HepG2 (cell line): ENCODE results near the gene QSER1. TPM values are rescaled to one million over a fixed set of nuclear protein-coding genes. Genes with fewer than 3 reads are reported as not detected.
A peak's percentile ranks its signal among the peaks of the same experiment; 100 is the strongest.

ENCODE experiments used
- ETV6 ChIP-seq: sonication (generic); formaldehyde crosslinking; conservative IDR thresholded peaks from 2 replicates; pipeline ENCODE4 v1.4.0; 2020; ENCODE audit warnings: missing genetic modification reagents
- FOXK2 ChIP-seq: fragments of 450-650 bp; IDR thresholded peaks from 2 replicates; pipeline ENCODE4 v1.6.1; 2016
- HNRNPUL1 ChIP-seq: fragments of 200-400 bp; formaldehyde crosslinking; IDR thresholded peaks from 2 replicates; pipeline ENCODE4 v1.6.1; 2017; ENCODE audit warnings: low read depth, mild to moderate bottlenecking, low read length, moderate library complexity
- KDM4B ChIP-seq: sonication (generic); formaldehyde crosslinking; IDR thresholded peaks from 2 replicates; pipeline ENCODE4 v1.4.0; 2020; ENCODE audit warnings: missing genetic modification reagents
- KMT2A ChIP-seq: sonication (generic); formaldehyde crosslinking; IDR thresholded peaks from 2 replicates; pipeline ENCODE4 v1.4.0; 2020; ENCODE audit warnings: missing genetic modification reagents
- MAF1 ChIP-seq: sonication (generic); formaldehyde crosslinking; IDR thresholded peaks from 2 replicates; pipeline ENCODE4 v1.5.0; 2020; ENCODE audit warnings: missing genetic modification reagents, borderline replicate concordance
- MBD4 ChIP-seq: IDR thresholded peaks from 2 replicates; pipeline ENCODE4 v1.6.1; 2012; ENCODE audit warnings: low read length, inconsistent platforms, borderline replicate concordance
- MIER3 ChIP-seq: IDR thresholded peaks from 2 replicates; pipeline ENCODE4 v1.6.1; 2016; ENCODE audit warnings: missing compliant biosample characterization, borderline replicate concordance
- MTF2 ChIP-seq: sonication (generic); formaldehyde crosslinking; IDR thresholded peaks from 2 replicates; pipeline ENCODE4 v1.5.0; 2020; ENCODE audit warnings: missing genetic modification reagents, borderline replicate concordance
- NFKBIZ ChIP-seq: IDR thresholded peaks from 2 replicates; pipeline ENCODE4 v1.6.1; 2018; ENCODE audit warnings: missing genetic modification reagents, missing compliant biosample characterization
- NPAS2 ChIP-seq: sonication (generic); formaldehyde crosslinking; IDR thresholded peaks from 2 replicates; pipeline ENCODE4 v1.8.0; 2022; ENCODE audit warnings: mild to moderate bottlenecking, missing genetic modification reagents, borderline replicate concordance
- POLR2AphosphoS5 ChIP-seq: IDR thresholded peaks from 2 replicates; pipeline ENCODE4 v1.6.1; 2012; ENCODE audit warnings: low read depth, low read length
- RXRA ChIP-seq: sonication (generic); formaldehyde crosslinking; IDR thresholded peaks from 2 replicates; pipeline ENCODE4 v1.5.1; 2020; ENCODE audit warnings: missing genetic modification reagents
- SMAD3 ChIP-seq: sonication (generic); formaldehyde crosslinking; IDR thresholded peaks from 2 replicates; pipeline ENCODE4 v1.4.0; 2020; ENCODE audit warnings: missing genetic modification reagents
- TFAP4 ChIP-seq: sonication (generic); IDR thresholded peaks from 2 replicates; pipeline ENCODE4 v1.6.1; 2016; ENCODE audit warnings: low read depth, borderline replicate concordance
- ZBTB20 ChIP-seq: sonication (generic); formaldehyde crosslinking; IDR thresholded peaks from 2 replicates; pipeline ENCODE4 v1.8.1; 2023; ENCODE audit warnings: missing genetic modification reagents, low read depth, mild to moderate bottlenecking, borderline replicate concordance
- ZFY ChIP-seq: sonication (generic); formaldehyde crosslinking; IDR thresholded peaks from 2 replicates; pipeline ENCODE4 v1.4.0; 2020; ENCODE audit warnings: missing genetic modification reagents
- ZIK1 ChIP-seq: sonication (generic); formaldehyde crosslinking; IDR thresholded peaks from 2 replicates; pipeline ENCODE4 v1.5.0; 2020; ENCODE audit warnings: mild to moderate bottlenecking, low read depth, missing genetic modification reagents, borderline replicate concordance
- ZNF251 ChIP-seq: sonication (generic); formaldehyde crosslinking; IDR thresholded peaks from 2 replicates; pipeline ENCODE4 v1.9.0; 2021; ENCODE audit warnings: mild to moderate bottlenecking, missing genetic modification reagents
- ZNF274 ChIP-seq: sonication (generic); formaldehyde crosslinking; IDR thresholded peaks from 2 replicates; pipeline ENCODE4 v1.5.1; 2020; ENCODE audit warnings: mild to moderate bottlenecking, missing genetic modification reagents
- ZNF614 ChIP-seq: IDR thresholded peaks from 2 replicates; pipeline ENCODE4 v1.6.1; 2018; ENCODE audit warnings: missing biosample characterization, missing genetic modification reagents, inconsistent platforms, borderline replicate concordance
- polyA plus RNA-seq, 8 experiments: library from polyadenylated mRNA; depleted of rRNA in 3 of 8; stranded (reverse) in 7 of 8; unstranded in 1 of 8; fragments of >200 nt; fragmentation: Illumina TruSeq in 4 of 8; extraction: Trizol in 4 of 8; gene quantifications; 2 replicates each; pipeline versions ENCODE4 v1.2.1 to v1.2.3, GENCODE V29; 2011 to 2016; ENCODE audit warnings: low read depth in 4 of 8, missing spikeins in 1 of 8, mixed read lengths in 1 of 8; ENCODE audit not compliant: insufficient read depth in 1 of 8
- total RNA-seq, 5 experiments: library from RNA; depleted of rRNA; stranded (reverse); fragments of >200 nt; fragmentation: Illumina TruSeq; extraction: Trizol; gene quantifications; 2 replicates each; pipeline ENCODE4 v1.2.3, GENCODE V29; 2016; ENCODE audit warnings: low read depth in 1 of 5
- TF ChIP-seq, protein P1 (sequence below): sonication (generic); formaldehyde crosslinking; IDR thresholded peaks from 2 replicates; pipeline ENCODE4 v1.4.0; 2020; ENCODE audit warnings: missing genetic modification reagents
- TF ChIP-seq, protein P2 (sequence below): sonication (generic); formaldehyde crosslinking; IDR thresholded peaks from 2 replicates; pipeline ENCODE4 v1.4.0; 2020; ENCODE audit warnings: missing genetic modification reagents
- TF ChIP-seq, protein P3 (sequence below): IDR thresholded peaks from 2 replicates; pipeline ENCODE4 v1.6.1; 2016; ENCODE audit warnings: missing genetic modification reagents, missing compliant biosample characterization
- TF ChIP-seq, protein P4 (sequence below): sonication (generic); formaldehyde crosslinking; IDR thresholded peaks from 2 replicates; pipeline ENCODE4 v1.4.0; 2020; ENCODE audit warnings: missing genetic modification reagents, mild to moderate bottlenecking, borderline replicate concordance

Gene QSER1
- total and polyA plus RNA-seq, 2 of the 13 experiments (the other 11 are each of a cell fraction or from before 2014, with no cell fraction given) = 8.9 to 17.3 TPM

- TF ChIP-seq ZNF251 (CRISPR knock-in tag) = no peak
- no peak for TF ChIP-seq ZNF614 (CRISPR knock-in tag)
- TF ChIP-seq, protein P1, sequence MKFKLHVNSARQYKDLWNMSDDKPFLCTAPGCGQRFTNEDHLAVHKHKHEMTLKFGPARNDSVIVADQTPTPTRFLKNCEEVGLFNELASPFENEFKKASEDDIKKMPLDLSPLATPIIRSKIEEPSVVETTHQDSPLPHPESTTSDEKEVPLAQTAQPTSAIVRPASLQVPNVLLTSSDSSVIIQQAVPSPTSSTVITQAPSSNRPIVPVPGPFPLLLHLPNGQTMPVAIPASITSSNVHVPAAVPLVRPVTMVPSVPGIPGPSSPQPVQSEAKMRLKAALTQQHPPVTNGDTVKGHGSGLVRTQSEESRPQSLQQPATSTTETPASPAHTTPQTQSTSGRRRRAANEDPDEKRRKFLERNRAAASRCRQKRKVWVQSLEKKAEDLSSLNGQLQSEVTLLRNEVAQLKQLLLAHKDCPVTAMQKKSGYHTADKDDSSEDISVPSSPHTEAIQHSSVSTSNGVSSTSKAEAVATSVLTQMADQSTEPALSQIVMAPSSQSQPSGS (CRISPR knock-in tag) = no peak
- TF ChIP-seq POLR2AphosphoS5 = peak; percentile 63
- no peak for TF ChIP-seq KDM4B (CRISPR knock-in tag)
- TF ChIP-seq ETV6 (CRISPR knock-in tag) = no peak
- TF ChIP-seq RXRA = no peak
- TF ChIP-seq NFKBIZ (CRISPR knock-in tag) = no peak
- TF ChIP-seq MTF2 = no peak
- TF ChIP-seq, protein P2, sequence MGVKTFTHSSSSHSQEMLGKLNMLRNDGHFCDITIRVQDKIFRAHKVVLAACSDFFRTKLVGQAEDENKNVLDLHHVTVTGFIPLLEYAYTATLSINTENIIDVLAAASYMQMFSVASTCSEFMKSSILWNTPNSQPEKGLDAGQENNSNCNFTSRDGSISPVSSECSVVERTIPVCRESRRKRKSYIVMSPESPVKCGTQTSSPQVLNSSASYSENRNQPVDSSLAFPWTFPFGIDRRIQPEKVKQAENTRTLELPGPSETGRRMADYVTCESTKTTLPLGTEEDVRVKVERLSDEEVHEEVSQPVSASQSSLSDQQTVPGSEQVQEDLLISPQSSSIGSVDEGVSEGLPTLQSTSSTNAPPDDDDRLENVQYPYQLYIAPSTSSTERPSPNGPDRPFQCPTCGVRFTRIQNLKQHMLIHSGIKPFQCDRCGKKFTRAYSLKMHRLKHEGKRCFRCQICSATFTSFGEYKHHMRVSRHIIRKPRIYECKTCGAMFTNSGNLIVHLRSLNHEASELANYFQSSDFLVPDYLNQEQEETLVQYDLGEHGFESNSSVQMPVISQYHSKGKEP (CRISPR knock-in tag) = no peak
- TF ChIP-seq ZNF274 (CRISPR knock-in tag) = 0 out of 2 replicates have a peak, but pooled peaks have one; percentile 45
- TF ChIP-seq, protein P3, sequence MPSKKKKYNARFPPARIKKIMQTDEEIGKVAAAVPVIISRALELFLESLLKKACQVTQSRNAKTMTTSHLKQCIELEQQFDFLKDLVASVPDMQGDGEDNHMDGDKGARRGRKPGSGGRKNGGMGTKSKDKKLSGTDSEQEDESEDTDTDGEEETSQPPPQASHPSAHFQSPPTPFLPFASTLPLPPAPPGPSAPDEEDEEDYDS (CRISPR knock-in tag) = no peak; the same call in 1 of the 2 replicates
- no peak for TF ChIP-seq KMT2A (CRISPR knock-in tag)
- TF ChIP-seq FOXK2 = no peak
- TF ChIP-seq, protein P4, sequence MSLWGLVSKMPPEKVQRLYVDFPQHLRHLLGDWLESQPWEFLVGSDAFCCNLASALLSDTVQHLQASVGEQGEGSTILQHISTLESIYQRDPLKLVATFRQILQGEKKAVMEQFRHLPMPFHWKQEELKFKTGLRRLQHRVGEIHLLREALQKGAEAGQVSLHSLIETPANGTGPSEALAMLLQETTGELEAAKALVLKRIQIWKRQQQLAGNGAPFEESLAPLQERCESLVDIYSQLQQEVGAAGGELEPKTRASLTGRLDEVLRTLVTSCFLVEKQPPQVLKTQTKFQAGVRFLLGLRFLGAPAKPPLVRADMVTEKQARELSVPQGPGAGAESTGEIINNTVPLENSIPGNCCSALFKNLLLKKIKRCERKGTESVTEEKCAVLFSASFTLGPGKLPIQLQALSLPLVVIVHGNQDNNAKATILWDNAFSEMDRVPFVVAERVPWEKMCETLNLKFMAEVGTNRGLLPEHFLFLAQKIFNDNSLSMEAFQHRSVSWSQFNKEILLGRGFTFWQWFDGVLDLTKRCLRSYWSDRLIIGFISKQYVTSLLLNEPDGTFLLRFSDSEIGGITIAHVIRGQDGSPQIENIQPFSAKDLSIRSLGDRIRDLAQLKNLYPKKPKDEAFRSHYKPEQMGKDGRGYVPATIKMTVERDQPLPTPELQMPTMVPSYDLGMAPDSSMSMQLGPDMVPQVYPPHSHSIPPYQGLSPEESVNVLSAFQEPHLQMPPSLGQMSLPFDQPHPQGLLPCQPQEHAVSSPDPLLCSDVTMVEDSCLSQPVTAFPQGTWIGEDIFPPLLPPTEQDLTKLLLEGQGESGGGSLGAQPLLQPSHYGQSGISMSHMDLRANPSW (CRISPR knock-in tag) = no peak
- no peak for TF ChIP-seq NPAS2 (CRISPR knock-in tag)
- TF ChIP-seq MBD4 = no peak
- TF ChIP-seq ZFY (CRISPR knock-in tag) = peak; percentile 87
- TF ChIP-seq MIER3 (CRISPR knock-in tag) = no peak
- TF ChIP-seq SMAD3 (CRISPR knock-in tag) = no peak
- TF ChIP-seq TFAP4 = no peak
- no peak for TF ChIP-seq HNRNPUL1
- TF ChIP-seq ZBTB20 (CRISPR knock-in tag) = no peak
- no peak for TF ChIP-seq MAF1 (CRISPR knock-in tag)
- TF ChIP-seq ZIK1 = no peak
Observed at GRCh38 chr11:32892355-32893092, at the start of gene QSER1 (continued).
